Gastrocnemius medialis (tissue), 4 donors: ENCODE results near the gene LARGE1.

Source experiments
- POLR2A ChIP-seq, 2 donors: fragments of 450-650 bp; IDR thresholded peaks; one replicate each; pipeline ENCODE4 v1.6.1; 2017; ENCODE audit warnings: antibody characterized with exemption in 2 of 2, mild to moderate bottlenecking in 2 of 2, moderate library complexity in 2 of 2
- TF ChIP-seq, protein P1 (sequence below), 5 experiments: fragments of 450-650 bp in 3 of 5; fragments of 200-600 bp in 2 of 5; sonication (generic) in 2 of 5; IDR thresholded peaks in 4 of 5; conservative IDR thresholded peaks in 1 of 5; 1 replicate in 4 of 5; 2 replicates in 1 of 5; pipeline ENCODE4 v1.5.1; 2016 to 2019; ENCODE audit warnings: antibody characterized with exemption in 5 of 5, mild to moderate bottlenecking in 3 of 5, moderate library complexity in 3 of 5

- TF ChIP-seq, protein P1, sequence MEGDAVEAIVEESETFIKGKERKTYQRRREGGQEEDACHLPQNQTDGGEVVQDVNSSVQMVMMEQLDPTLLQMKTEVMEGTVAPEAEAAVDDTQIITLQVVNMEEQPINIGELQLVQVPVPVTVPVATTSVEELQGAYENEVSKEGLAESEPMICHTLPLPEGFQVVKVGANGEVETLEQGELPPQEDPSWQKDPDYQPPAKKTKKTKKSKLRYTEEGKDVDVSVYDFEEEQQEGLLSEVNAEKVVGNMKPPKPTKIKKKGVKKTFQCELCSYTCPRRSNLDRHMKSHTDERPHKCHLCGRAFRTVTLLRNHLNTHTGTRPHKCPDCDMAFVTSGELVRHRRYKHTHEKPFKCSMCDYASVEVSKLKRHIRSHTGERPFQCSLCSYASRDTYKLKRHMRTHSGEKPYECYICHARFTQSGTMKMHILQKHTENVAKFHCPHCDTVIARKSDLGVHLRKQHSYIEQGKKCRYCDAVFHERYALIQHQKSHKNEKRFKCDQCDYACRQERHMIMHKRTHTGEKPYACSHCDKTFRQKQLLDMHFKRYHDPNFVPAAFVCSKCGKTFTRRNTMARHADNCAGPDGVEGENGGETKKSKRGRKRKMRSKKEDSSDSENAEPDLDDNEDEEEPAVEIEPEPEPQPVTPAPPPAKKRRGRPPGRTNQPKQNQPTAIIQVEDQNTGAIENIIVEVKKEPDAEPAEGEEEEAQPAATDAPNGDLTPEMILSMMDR (IDR thresholded peaks at IDR 0.05 in 4 of 5, conservative IDR thresholded peaks at IDR 0.05 in 1 of 5), result no peak
- TF ChIP-seq POLR2A (IDR thresholded peaks at IDR 0.05), result no peak
Measured at GRCh38 chr22:33722816-33723215, 197.5 kb downstream of the LARGE1 start.
